ENCODE measurements around the gene UQCRC1. TPM values are rescaled to one million over a fixed set of nuclear protein-coding genes. Genes with fewer than 3 reads are reported as not detected.

The UQCRC1 gene
- total RNA-seq, 1 donor from 2014 or later, result 165 TPM

DNA sequence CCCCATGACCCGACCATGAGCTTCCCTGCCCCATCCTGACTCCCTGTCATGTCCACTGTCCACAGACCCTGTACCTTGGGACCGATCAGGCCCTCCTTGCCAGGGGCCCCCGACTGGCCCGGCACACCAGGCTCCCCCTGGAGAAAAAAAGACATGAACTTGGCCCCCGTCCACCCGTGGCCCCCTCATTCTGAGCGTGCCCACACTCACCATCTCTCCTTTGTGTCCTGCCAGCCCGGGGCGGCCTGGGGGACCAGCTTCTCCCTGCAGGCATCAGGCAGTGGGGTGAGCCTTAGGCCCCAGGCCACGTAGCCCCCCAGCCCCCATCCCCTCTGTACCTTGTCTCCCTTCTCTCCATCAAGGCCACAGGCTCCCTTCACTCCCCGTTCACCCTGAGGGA, 41.9 kb downstream of the UQCRC1 start:
- Mint-ChIP-seq H3K27ac (ENCODE audit: unreplicated experiment) (no peak overlapping the region), H3K27me3 (ENCODE audit: unreplicated experiment) (peaks cover 19% of the 10 kb centered on the region), H3K36me3 (ENCODE audit: low read depth, unreplicated experiment) (peaks cover 3% of the 10 kb centered on the region), H3K4me1 (ENCODE audit: unreplicated experiment) (peaks cover 6% of the 10 kb centered on the region), H3K4me3 (ENCODE audit: unreplicated experiment) (peak overlapping the region; percentile 19), H3K9me3 (ENCODE audit: unreplicated experiment) (no peaks in the 10 kb centered on the region)
- no peak for DNase-seq (ENCODE audit: low spot score)
- TF ChIP-seq, protein P1, sequence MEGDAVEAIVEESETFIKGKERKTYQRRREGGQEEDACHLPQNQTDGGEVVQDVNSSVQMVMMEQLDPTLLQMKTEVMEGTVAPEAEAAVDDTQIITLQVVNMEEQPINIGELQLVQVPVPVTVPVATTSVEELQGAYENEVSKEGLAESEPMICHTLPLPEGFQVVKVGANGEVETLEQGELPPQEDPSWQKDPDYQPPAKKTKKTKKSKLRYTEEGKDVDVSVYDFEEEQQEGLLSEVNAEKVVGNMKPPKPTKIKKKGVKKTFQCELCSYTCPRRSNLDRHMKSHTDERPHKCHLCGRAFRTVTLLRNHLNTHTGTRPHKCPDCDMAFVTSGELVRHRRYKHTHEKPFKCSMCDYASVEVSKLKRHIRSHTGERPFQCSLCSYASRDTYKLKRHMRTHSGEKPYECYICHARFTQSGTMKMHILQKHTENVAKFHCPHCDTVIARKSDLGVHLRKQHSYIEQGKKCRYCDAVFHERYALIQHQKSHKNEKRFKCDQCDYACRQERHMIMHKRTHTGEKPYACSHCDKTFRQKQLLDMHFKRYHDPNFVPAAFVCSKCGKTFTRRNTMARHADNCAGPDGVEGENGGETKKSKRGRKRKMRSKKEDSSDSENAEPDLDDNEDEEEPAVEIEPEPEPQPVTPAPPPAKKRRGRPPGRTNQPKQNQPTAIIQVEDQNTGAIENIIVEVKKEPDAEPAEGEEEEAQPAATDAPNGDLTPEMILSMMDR (IDR thresholded peaks at IDR 0.05; ENCODE audit: unreplicated experiment), result no peak

DNA sequence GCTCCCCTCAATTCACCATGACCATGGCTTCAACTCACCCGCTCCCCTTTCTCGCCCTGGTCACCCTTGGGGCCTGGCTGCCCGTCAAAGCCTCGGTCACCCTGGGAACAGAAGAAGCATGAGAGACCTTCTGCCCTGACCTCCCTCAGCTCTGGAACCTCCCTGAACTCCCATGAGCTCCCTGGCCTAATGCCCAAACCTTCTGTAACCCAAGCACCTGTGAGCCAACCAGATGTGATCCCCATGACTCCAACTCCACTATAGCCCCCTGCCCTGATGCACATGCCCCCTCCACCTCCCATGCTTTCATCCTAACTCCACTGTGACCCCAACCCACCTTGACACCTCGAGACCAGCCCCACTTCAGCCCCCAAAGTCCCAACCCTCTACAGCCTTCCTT, 42.4 kb downstream of the UQCRC1 start:
- H3K4me1 Mint-ChIP-seq (ENCODE audit: unreplicated experiment), result peaks cover 6% of the 10 kb centered on the region
- H3K36me3 Mint-ChIP-seq (ENCODE audit: low read depth, unreplicated experiment), result peaks cover 3% of the 10 kb centered on the region

DNA sequence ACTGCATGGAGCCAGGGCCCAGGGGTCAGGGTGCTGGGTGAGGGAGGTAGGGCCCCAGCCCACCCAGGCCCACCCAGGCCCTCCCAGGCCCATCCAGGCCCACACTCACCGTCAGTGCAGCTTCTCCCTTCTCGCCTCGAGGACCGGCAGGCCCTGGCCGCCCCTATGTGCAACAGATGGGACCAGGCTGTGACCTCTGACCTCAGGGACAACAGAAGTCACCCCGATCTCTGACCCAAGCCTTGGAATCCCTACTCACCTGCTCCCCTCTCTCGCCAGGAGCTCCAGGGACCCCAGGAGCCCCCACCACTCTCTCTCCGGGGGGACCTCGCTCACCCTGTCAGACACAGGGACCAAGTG, 43.1 kb downstream of the UQCRC1 start:
- TF ChIP-seq, protein P1 (IDR thresholded peaks at IDR 0.05; ENCODE audit: unreplicated experiment), result no peak
- peaks cover 19% of the 10 kb centered on the region for H3K27me3 Mint-ChIP-seq (ENCODE audit: unreplicated experiment)
- no peak overlapping the region for H3K27ac Mint-ChIP-seq (ENCODE audit: unreplicated experiment)
- H3K36me3 Mint-ChIP-seq (ENCODE audit: low read depth, unreplicated experiment), result peaks cover 3% of the 10 kb centered on the region
- no peak overlapping the region for H3K4me3 Mint-ChIP-seq (ENCODE audit: unreplicated experiment)
- peaks cover 6% of the 10 kb centered on the region for H3K4me1 Mint-ChIP-seq (ENCODE audit: unreplicated experiment)
- DNase-seq (ENCODE audit: low spot score), result no peak
- H3K9me3 Mint-ChIP-seq (ENCODE audit: unreplicated experiment), result no peaks in the 10 kb centered on the region

More for the DNA sequence above, 42.4 kb downstream of the UQCRC1 start:
- no peak overlapping the region for H3K27ac Mint-ChIP-seq (ENCODE audit: unreplicated experiment)
- peak overlapping the region; percentile 19 for H3K4me3 Mint-ChIP-seq (ENCODE audit: unreplicated experiment)
- DNase-seq (ENCODE audit: low spot score), result no peak
- TF ChIP-seq, protein P1 (IDR thresholded peaks at IDR 0.05; ENCODE audit: unreplicated experiment), result no peak
- H3K9me3 Mint-ChIP-seq (ENCODE audit: unreplicated experiment), result no peaks in the 10 kb centered on the region
- H3K27me3 Mint-ChIP-seq (ENCODE audit: unreplicated experiment), result peaks cover 19% of the 10 kb centered on the region

GRCh38 chr3:48565591-48566400, 43.6 kb downstream of the UQCRC1 start:
- Mint-ChIP-seq H3K36me3 (ENCODE audit: low read depth, unreplicated experiment) (no peaks in the 10 kb centered on the region), H3K27ac (ENCODE audit: unreplicated experiment) (no peak overlapping the region), H3K4me3 (ENCODE audit: unreplicated experiment) (no peak overlapping the region), H3K4me1 (ENCODE audit: unreplicated experiment) (peaks cover 8% of the 10 kb centered on the region), H3K9me3 (ENCODE audit: unreplicated experiment) (no peaks in the 10 kb centered on the region), H3K27me3 (ENCODE audit: unreplicated experiment) (peaks cover 18% of the 10 kb centered on the region)
- DNase-seq (ENCODE audit: low spot score), result no peak
- TF ChIP-seq, protein P1 (IDR thresholded peaks at IDR 0.05; ENCODE audit: unreplicated experiment), result no peak

DNA sequence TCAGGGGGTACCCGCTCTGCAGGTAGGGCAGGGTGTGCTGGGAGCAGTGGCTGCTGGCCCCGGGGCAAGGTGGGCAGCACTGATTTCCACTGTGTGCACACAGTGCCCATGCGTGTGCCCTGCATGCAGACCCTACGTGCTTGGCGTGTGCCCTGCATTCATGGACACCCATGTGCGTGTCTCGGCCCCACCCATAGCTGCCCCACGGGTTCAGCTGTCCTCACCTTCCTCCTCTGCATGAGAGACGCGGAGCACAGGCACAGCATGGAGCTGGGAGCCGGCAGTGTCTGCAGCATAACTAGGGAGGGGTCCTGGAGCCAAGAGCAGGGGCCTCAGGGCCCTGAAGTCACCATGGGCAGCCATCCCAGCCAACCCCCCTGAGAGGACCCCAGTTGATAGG, 44.3 kb downstream of the UQCRC1 start:
- Mint-ChIP-seq H3K27ac (ENCODE audit: unreplicated experiment) (no peak overlapping the region), H3K27me3 (ENCODE audit: unreplicated experiment) (peaks cover 18% of the 10 kb centered on the region), H3K4me3 (ENCODE audit: unreplicated experiment) (no peak overlapping the region), H3K36me3 (ENCODE audit: low read depth, unreplicated experiment) (no peaks in the 10 kb centered on the region), H3K4me1 (ENCODE audit: unreplicated experiment) (peaks cover 13% of the 10 kb centered on the region), H3K9me3 (ENCODE audit: unreplicated experiment) (no peaks in the 10 kb centered on the region)
- TF ChIP-seq, protein P1 (IDR thresholded peaks at IDR 0.05; ENCODE audit: unreplicated experiment), result no peak
- no peak for DNase-seq (ENCODE audit: low spot score)

All from endothelial cell (in vitro differentiated cells).